Activated CD8-positive, alpha-beta memory T cell treated with anti-CD3 and anti-CD28 coated beads, Interleukin-2, amount 50 U/mL, for 24 hours (primary cell): ENCODE measurements around the gene LINC01488.

ENCODE experiments used
- DNase-seq: peaks from one replicate; pipeline ENCODE4 v3.0.0-alpha.2; 2020; ENCODE audit errors: extremely low read depth

Gene LINC01488

GRCh38 chr11:69529001-69529400 is 47.5 kb downstream of the LINC01488 start:
- DNase-seq: no peak

DNA sequence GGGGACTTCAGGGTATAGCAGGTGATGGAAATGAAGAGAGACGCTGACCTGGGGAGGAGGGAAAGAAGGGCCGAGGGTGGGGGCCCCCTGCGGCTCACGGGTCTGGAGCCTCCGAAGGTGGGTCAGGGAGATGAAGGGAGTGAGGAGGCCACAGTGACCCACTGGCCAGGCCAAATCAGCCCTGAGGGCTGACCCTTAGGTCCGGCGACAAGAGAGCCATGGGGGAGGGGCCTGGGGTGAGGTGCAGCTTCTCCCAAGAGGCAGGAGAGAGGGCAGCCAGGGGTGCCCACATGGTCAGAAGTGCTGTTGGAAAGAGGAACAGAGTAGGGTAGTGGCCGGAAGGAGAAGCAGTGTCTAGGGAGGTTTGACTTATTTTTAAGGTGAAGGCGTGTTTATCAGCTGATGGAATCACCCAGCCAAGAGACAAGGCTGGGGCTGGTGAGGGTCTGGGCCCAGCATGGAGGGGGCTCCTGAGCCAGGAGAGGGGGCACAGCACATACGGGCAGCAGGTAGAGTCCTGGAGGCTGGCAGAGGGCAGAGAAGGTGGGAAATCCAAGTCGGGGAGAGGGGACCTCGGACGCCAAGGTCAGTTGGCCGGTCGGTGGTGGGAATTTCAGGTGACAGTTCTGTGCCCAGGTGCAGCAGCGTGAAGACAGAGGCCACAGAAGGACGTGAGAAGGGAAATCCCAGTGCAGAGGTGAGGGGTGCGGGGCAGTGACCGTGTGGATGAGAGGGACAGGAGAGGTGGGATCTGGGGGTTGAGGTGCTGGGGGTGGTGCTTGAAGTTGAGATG is 49.0 kb downstream of the LINC01488 start:
- no peak for DNase-seq

- DNase-seq: no peak
Measured at GRCh38 chr11:69531071-69531716, 49.7 kb downstream of the LINC01488 start.

GRCh38 chr11:69531717-69532088 is 50.2 kb downstream of the LINC01488 start:
- DNase-seq: no peak

DNA sequence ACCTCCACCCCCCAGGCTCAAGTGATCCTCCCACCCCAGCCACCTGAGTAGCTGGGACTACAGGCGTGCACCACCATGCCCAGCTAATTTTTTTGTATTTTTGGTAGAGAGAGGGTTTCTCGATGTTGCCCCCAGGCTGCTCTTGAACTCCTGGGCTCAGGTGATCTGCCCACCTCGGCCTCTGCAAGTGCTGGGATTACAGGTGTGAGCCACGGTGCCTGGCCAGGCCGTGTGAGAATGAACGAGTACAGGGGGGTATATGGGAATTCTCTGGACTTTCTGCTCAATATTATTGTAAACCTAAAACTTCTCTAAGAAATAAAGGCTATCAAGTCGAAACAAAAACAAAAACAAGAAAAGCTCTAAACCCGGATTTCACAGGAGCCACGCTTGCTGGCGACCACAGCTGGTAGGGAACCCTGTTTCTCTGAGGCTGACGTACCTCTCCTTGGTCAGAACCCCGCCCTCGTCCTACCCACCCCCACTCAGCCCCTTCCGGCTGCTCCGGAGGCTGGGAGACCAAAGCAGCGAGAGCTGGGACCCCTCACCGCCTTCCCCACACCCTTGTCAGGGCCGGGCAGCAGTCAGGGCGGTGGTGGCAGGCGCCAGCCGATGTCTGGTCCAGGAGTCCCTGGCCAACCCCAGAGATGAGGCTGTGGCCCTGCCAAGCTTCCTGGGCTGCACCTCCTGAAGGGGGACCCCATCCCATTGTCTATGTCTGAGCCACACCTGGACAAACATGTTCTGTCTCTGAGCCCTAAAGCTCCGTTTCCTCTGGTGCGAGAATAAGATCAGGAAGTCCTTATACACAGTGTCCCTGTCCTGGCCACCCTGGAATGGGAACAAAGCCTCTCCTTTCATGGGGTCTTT is 52.1 kb downstream of the LINC01488 start:
- DNase-seq: no peak

DNA sequence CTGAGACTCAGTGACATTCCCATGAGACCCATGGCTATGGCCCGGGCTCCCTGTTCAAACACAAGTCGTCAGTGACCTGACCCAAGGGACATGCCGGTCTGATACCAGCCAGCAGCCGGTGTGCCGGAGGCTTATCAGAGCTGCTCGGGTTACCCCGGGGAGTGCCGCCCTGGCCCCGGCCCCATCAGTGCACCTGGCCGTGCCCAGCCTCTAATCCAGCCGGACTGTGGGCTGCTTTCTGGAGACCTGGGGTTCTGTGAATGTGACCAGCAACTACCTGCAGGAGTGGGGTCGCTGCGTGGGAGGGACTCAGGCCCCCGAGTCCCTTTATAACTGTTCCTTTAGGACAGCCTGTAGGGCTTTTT is 52.7 kb downstream of the LINC01488 start:
- DNase-seq: no peak

DNA sequence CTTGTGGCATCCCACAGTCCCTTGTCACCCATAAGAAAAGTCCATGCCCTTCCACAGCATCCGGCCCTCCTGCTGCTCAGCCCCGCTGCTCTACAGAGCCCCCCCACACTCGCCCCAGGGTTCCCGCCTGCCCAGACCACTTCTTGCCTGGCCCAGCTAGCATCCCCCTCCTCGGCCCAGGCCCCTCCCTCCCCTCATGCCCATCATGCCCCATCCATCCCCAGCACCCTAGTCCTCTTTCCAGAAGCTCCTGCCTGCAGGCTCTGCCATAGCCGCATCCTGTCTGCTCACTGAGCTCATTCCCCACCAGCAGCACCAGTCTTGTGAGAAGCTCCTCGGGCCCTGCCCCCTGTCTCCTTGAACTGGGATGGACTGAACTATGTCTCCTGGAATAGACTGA is 54.4 kb downstream of the LINC01488 start:
- DNase-seq: no peak

DNA sequence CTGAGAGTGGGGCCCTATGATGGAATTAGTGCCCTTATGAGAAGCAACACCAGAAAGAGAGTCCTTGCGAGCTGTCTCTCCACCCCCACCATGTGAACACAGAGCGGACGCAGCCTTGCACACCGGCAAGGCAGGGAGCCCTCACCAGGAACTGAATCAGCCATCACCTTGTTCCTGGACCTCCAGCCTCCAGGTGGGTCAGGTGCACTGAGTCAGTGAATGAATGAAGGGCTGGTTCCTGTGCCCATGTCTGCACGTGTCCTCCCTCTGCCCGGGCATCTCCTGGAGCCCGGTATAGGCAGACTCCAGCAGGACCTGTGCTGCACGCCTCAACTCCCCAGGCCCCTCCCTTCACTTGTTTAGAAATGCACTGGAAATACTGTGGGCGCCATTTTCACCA is 54.9 kb downstream of the LINC01488 start:
- no peak for DNase-seq

- DNase-seq: no peak
Measured at GRCh38 chr11:69537126-69537525, 55.7 kb downstream of the LINC01488 start.

GRCh38 chr11:69537855-69538640 is 56.6 kb downstream of the LINC01488 start:
- DNase-seq: no peak

GRCh38 chr11:69538854-69539253 is 57.4 kb downstream of the LINC01488 start:
- DNase-seq: no peak

DNA sequence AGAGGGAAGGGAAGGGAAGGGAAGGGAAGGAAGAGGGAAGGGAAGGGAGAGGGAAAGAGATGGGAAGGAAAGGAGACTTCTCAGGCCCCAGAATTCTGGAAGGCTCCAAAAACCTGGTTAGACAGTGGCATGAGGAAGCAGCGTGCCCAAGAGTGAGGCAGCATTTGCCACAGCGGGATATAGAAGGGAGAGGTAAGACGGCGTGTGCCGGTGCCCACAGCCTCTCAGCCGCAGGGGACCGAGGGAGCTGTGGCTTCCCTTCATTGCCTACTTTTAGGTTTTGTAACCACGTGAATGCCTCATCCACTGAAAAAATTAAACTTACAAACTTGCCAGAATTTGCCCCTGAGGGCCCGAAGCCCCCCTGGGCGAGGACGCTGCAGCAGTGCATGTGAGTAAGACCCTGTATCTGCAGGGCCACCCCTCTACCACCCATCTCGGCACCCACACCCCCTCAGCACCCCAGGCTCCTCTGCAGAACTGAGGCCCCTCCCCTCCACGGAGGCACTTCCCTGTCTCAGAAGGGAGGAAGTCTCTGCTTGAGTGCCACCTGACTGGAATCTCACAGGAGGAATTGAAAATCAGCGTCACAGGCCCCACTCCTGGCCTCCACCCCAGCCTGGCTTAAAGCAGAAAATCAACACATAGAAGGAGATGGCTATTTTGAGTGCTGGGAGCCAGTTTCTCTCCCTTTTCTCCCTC is 58.1 kb downstream of the LINC01488 start:
- no peak for DNase-seq

- no peak for DNase-seq
Measured at GRCh38 chr11:69540118-69541000, 58.9 kb downstream of the LINC01488 start.

DNA sequence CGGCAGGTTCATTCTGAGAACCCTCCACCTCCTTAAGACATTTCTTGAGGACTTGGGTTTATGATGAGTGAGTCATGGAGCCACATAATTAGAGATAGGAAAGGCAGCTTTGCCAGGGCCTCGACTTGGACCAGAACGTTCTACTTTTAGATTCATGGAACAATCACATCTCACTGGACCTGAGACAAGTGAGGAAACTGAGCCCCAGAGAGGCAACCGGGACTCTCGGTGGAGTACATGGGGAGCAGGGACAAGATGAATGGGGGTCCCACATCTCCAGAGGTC is 59.5 kb downstream of the LINC01488 start:
- DNase-seq: no peak

DNA sequence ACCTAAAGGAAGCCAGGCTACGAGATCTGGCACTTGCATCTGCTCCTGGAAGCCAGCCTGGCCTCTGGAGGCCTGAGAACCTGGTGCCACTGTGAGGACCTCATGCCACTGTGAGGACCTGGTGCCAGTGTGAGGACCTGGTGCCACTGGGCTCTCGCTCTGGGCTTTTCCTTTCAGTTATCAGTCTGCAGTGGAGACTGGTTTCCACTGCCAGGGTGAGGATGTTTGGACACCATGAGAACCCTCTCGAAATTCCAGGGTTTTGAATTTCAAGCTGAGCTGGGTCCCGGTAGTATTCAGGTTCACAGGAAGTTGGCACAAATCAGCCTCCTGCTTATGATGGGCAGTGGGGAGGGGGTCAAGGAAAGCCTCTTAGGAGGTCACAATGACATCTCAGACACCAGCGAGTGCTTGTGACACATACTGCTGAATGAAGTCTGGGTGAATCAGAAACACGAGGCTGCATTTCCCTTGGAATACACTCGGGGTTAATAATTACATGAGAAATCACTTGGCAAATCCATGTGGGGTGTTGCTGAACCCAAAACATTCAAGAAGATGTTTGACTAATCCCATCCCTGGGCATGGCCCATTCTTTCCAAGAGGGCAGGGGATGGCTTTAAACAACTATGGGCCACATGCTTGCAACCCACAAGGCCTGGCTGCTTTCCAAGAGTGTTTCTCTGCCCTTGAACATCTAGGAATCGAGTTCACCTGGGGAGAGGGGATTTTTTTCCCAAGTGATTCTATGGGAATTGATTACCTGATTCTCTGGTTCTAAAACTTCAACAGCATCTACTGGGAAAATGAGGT is 60.2 kb downstream of the LINC01488 start:
- no peak for DNase-seq

DNA sequence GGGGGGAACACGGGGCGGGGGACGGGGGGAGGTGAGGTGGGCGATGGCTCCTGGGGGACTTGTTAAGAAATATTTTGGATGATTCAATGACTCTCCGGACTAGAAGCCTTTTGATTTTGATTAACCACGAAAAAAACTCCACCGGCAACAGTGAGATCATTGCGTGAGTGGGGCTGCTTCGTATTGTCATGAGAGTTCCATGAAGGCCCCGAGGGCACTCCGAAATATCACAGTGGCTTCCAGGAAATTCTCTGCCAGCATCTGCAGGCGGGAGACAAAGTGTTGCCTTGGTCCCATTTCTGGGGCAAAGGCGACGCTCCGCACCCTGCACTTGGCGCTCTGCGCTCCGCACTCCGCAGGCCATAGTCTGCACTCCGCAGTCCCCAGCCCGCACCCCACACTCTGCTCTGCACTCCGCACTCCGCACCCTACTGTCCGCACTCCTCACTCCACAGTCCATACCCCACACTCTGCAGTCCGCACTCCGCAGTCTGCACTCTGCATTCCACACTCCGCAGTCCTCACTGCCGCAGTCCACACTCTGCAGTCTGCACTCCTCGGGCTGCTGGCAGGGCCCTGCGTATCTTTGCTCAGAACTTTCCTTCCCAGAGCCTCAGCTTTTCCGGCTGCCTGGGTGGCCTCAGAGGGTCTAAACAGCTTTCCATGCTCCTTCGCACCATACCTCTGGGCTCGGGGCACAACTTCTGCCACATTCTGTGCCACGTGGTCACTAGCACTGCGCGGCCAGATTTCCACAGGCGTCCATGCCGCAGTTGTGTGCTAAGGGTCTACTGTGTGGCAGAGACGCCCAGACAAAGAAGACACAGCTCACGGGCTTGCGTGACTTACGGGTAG is 61.1 kb downstream of the LINC01488 start:
- no peak for DNase-seq
